GM12878 (cell line): Measurements from ENCODE around the gene MRPS27. TPM values are rescaled to one million over a fixed set of nuclear protein-coding genes. Genes with fewer than 3 reads are reported as not detected.

Experiments used
- ASH2L ChIP-seq: fragments of 300-600, 200-600 bp; sonication (generic); IDR thresholded peaks from 2 replicates; pipeline ENCODE4 v1.6.1; 2017; ENCODE audit warnings: low read depth, mild to moderate bottlenecking, borderline replicate concordance
- E2F8 ChIP-seq: fragments of 450-650 bp; IDR thresholded peaks from 2 replicates; pipeline ENCODE4 v1.6.1; 2018; ENCODE audit warnings: mild to moderate bottlenecking, low read depth, moderate library complexity; ENCODE audit not compliant: partially characterized antibody
- FOXM1 ChIP-seq: IDR thresholded peaks from 2 replicates; pipeline ENCODE4 v1.6.1; 2012; ENCODE audit warnings: low read depth, mild to moderate bottlenecking, inconsistent platforms, low read length, moderate library complexity
- HDAC6 ChIP-seq: fragments of 200-600 bp; sonication (generic); IDR thresholded peaks from one replicate; pipeline ENCODE4 v1.8.0; 2017; ENCODE audit warnings: antibody characterized with exemption; ENCODE audit not compliant: unreplicated experiment
- HSF1 ChIP-seq: fragments of 150-350 bp; IDR thresholded peaks from 2 replicates; pipeline ENCODE4 v1.6.1; 2014; ENCODE audit warnings: mild to moderate bottlenecking, low read depth, low read length
- JUND ChIP-seq: IDR thresholded peaks from 2 replicates; pipeline ENCODE4 v1.6.1; 2012; ENCODE audit warnings: low read depth, mild to moderate bottlenecking, low read length, improper control_type of control experiment, moderate library complexity
- NFYA ChIP-seq: IDR thresholded peaks from 2 replicates; pipeline ENCODE4 v1.6.1; 2011; ENCODE audit warnings: low read depth, mild to moderate bottlenecking, low read length, improper control_type of control experiment, borderline replicate concordance
- NFYB ChIP-seq: IDR thresholded peaks from 2 replicates; pipeline ENCODE4 v1.6.1; 2011; ENCODE audit warnings: low read depth, mild to moderate bottlenecking, low read length, improper control_type of control experiment, moderate library complexity; ENCODE audit not compliant: insufficient read depth
- RCOR1 ChIP-seq: conservative IDR thresholded peaks from 2 replicates; pipeline ENCODE4 v1.6.1; 2012; ENCODE audit warnings: low read depth, low read length, improper control_type of control experiment
- RELB ChIP-seq: fragments of 450-650 bp; IDR thresholded peaks from 2 replicates; pipeline ENCODE4 v1.6.1; 2017; ENCODE audit warnings: low read depth, mild to moderate bottlenecking, moderate library complexity
- SIN3A ChIP-seq: IDR thresholded peaks from 2 replicates; pipeline ENCODE4 v1.6.1; 2012; ENCODE audit warnings: low read depth, low read length, improper control_type of control experiment
- SMAD1 ChIP-seq: fragments of 450-650 bp; IDR thresholded peaks from 2 replicates; pipeline ENCODE4 v1.6.1; 2018; ENCODE audit warnings: mild to moderate bottlenecking, low read depth; ENCODE audit not compliant: partially characterized antibody
- SMAD5 ChIP-seq: IDR thresholded peaks from 2 replicates; pipeline ENCODE4 v1.6.1; 2016; ENCODE audit warnings: antibody characterized with exemption, low read depth
- SUPT20H ChIP-seq: IDR thresholded peaks from 2 replicates; pipeline ENCODE4 v1.6.1; 2011; ENCODE audit warnings: low read depth, mild to moderate bottlenecking, low read length, moderate library complexity, borderline replicate concordance; ENCODE audit not compliant: control insufficient read depth
- TARDBP ChIP-seq: IDR thresholded peaks from 2 replicates; pipeline ENCODE4 v1.6.1; 2016; ENCODE audit warnings: borderline replicate concordance
- polyA plus RNA-seq, 11 experiments: library from polyadenylated mRNA; depleted of rRNA in 4 of 11; unstranded in 6 of 11; stranded (reverse) in 5 of 11; fragments of >200 nt; fragmentation: Nextera tagmentation in 4 of 11; fragmentation: Illumina TruSeq in 1 of 11; extraction: Ambion mirVana in 4 of 11; extraction: Trizol in 1 of 11; gene quantifications; 1 replicate in 1 of 11; 2 replicates in 10 of 11; pipeline versions ENCODE4 v1.2.1 to v1.2.3, GENCODE V29; 2011 to 2016; ENCODE audit warnings: inconsistent platforms in 2 of 11, missing spikeins in 2 of 11, low read depth in 1 of 11
- total RNA-seq, 4 experiments: library from RNA; depleted of rRNA in 3 of 4; stranded (reverse); fragments of >200 nt in 3 of 4; fragmentation: Illumina TruSeq in 1 of 4; extraction: Trizol in 1 of 4; gene quantifications; 2 replicates each; pipeline versions ENCODE4 v1.2.1 to v1.2.3, GENCODE V29; 2013 to 2021
- TF ChIP-seq, protein P1 (sequence below): IDR thresholded peaks from 2 replicates; pipeline ENCODE4 v1.6.1; 2012; ENCODE audit warnings: low read depth, low read length, improper control_type of control experiment
- TF ChIP-seq, protein P2 (sequence below): fragments of 450-650 bp; IDR thresholded peaks from 2 replicates; pipeline ENCODE4 v1.6.1; 2016; ENCODE audit warnings: mild to moderate bottlenecking

Gene MRPS27
- total and polyA plus RNA-seq, 10 of the 15 experiments (the other 5 are each of a cell fraction or from before 2014, with no cell fraction given), result 61.0 to 128 (median 93.0) TPM

DNA sequence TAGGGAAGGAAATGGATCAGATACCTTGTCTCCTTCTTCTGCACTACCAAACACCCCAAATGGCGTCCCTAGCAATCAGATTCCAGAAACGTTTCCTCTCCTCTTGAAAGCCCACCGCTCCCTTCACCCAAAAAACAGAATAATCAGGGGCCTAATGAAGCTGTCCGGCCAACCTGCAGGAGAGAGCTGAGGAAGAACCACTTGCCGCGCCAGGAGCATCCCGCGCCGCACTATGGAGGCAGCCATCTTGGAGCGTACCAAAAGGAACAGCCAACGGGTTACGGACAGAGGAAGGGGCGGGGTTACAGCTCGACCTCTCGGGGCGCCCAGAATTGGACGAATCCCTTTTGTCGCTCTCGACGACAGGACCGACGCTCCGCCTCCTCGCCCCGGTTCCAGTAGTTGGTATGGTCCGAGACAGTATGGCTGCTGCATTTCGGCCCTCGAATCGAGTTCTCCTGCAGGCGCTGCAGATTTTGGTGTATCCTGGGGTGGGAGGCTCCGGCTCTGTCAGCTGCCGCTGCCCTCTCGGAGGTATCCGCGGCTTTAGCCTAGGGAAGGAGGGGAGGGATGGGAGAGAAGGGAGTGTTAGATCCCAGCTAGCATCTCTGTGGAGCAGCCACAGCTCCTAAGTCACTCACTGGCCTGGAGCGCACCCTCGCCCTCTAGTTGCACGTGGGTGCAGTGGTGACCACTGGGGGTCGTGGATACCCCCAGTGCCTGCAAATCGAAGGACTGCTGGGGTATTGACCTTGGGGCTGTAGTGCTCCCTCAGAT is at the start of gene MRPS27, which contains the start of gene PTCD2 (continued):
- TF ChIP-seq HDAC6, result no peak
- TF ChIP-seq SUPT20H, result no peak
- no peak for TF ChIP-seq RCOR1
- TF ChIP-seq NFYA, result no peak
- TF ChIP-seq NFYB, result peak; percentile 80
- TF ChIP-seq TARDBP, result no peak
- TF ChIP-seq HSF1, result no peak
- TF ChIP-seq SMAD5, result peak; percentile 93; the same call in 1 of the 2 replicates
- TF ChIP-seq RELB, result peak; percentile 95
- TF ChIP-seq ASH2L, result no peak
- no peak for TF ChIP-seq E2F8
- no peak for TF ChIP-seq FOXM1
- peak; percentile 97 for TF ChIP-seq JUND
- no peak for TF ChIP-seq SMAD1
- TF ChIP-seq, protein P1, sequence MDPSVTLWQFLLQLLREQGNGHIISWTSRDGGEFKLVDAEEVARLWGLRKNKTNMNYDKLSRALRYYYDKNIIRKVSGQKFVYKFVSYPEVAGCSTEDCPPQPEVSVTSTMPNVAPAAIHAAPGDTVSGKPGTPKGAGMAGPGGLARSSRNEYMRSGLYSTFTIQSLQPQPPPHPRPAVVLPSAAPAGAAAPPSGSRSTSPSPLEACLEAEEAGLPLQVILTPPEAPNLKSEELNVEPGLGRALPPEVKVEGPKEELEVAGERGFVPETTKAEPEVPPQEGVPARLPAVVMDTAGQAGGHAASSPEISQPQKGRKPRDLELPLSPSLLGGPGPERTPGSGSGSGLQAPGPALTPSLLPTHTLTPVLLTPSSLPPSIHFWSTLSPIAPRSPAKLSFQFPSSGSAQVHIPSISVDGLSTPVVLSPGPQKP, result no peak
- TF ChIP-seq SIN3A, result no peak; the same call in 1 of the 2 replicates
- TF ChIP-seq, protein P2, sequence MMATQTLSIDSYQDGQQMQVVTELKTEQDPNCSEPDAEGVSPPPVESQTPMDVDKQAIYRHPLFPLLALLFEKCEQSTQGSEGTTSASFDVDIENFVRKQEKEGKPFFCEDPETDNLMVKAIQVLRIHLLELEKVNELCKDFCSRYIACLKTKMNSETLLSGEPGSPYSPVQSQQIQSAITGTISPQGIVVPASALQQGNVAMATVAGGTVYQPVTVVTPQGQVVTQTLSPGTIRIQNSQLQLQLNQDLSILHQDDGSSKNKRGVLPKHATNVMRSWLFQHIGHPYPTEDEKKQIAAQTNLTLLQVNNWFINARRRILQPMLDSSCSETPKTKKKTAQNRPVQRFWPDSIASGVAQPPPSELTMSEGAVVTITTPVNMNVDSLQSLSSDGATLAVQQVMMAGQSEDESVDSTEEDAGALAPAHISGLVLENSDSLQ, result peak; percentile 58; the same call in 1 of the 2 replicates
